ENCODE results near the gene IGFLR1. TPM values are rescaled to one million over a fixed set of nuclear protein-coding genes. Genes with fewer than 3 reads are reported as not detected.
"Not testable (repeated sequence)": the region's sequence is repeated elsewhere in the genome, so short reads cannot be mapped to it uniquely, and the experiment has no call there.

IGFLR1 gene
- polyA plus RNA-seq, 1 of the 3 experiments (the other 2 are of a cell fraction) = 5.6 TPM

DNA sequence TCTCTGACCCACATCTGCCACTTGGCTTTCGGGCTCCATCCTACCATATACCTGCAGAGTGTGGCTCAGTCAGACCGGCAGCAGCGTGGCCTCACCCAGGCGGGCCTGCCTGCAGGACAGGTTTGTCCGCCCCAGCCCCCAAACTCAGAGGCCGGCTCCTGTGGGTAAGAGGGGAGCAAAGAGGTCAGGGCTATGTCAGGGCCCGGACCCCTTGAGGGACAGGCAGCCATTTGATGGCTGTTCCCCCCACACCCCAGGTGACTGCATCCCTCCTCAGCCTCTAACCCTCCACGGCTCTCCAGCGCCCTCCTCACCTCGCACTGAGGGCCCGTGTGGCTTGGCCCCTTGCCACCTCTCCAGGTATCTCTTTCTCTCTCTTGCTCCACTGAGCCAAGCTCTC lies 50.2 kb downstream of the IGFLR1 start:
- Histone ChIP-seq H4K20me1 (ENCODE audit: insufficient read depth) (no peaks in the 10 kb centered on the region), H3K4me2 (no peak overlapping the region), H3K9me2 (no peaks in the 10 kb centered on the region), H3K27me3 (ENCODE audit: insufficient read depth) (peaks cover 4% of the 10 kb centered on the region; the same call in 1 of the 2 replicates), H2AFZ (ENCODE audit: low read depth) (no peak overlapping the region), H3K4me1 (ENCODE audit: control insufficient read depth in 1 of 2, insufficient read depth in 2 of 2, low read depth in 1 of 2, low read length in 1 of 2) (no peaks in the 10 kb centered on the region), H3K36me3 (replicated peaks in 1 of 2; ENCODE audit: control insufficient read depth in 1 of 2, insufficient read depth in 2 of 2, low read length in 1 of 2) (no peaks in the 10 kb centered on the region), H3K27ac (ENCODE audit: low read depth in 2 of 2, low read length in 1 of 2) (no peak overlapping the region), H3K9ac (no peak overlapping the region), H3F3A (replicated peaks; ENCODE audit: insufficient read depth) (peaks cover 11% of the 10 kb centered on the region), H3K9me3 (no peaks in the 10 kb centered on the region), H3K4me3 (ENCODE audit: low read depth in 2 of 2, low read length in 1 of 2) (no peak overlapping the region), H3K79me2 (ENCODE audit: insufficient read depth) (no peaks in the 10 kb centered on the region)
- WGBS (ENCODE audit: low lambda C conversion rate) = 81% methylated on average over 10 of the region's 11 CpGs
- DNase-seq = no peak
- CTCF ChIA-PET = interaction anchor here (0.7 to 4.1 kb wide), 8 partner anchors 11 to 164 kb away, joined by 3 to 33 read pairs (median 6); partner anchors contain the start of genes KIRREL2, PSENEN, U2AF1L4 and ZBTB32
- POLR2A ChIA-PET = no interaction called here
- no peak for TF ChIP-seq POLR2AphosphoS5 (IDR thresholded peaks at IDR 0.05; ENCODE audit: low read depth, low read length)
- TF ChIP-seq RCOR1 (IDR thresholded peaks at IDR 0.05; ENCODE audit: low read length) = no peak
- TF ChIP-seq ZBTB33 (IDR thresholded peaks at IDR 0.05; ENCODE audit: borderline replicate concordance, low read depth) = no peak
- no peak for TF ChIP-seq RXRA (IDR thresholded peaks at IDR 0.05; ENCODE audit: borderline replicate concordance, low read depth)
- no peak for TF ChIP-seq EP300 (IDR thresholded peaks at IDR 0.05; ENCODE audit: borderline replicate concordance in 1 of 2, low read depth in 1 of 2, low read length in 1 of 2)
- TF ChIP-seq CHD2 (IDR thresholded peaks at IDR 0.05; ENCODE audit: low read length, partially characterized antibody) = no peak
- no peak for TF ChIP-seq FOXJ3 (CRISPR knock-in tag; IDR thresholded peaks at IDR 0.05)
- no peak for TF ChIP-seq JUND (IDR thresholded peaks at IDR 0.05)
- TF ChIP-seq, protein P1, sequence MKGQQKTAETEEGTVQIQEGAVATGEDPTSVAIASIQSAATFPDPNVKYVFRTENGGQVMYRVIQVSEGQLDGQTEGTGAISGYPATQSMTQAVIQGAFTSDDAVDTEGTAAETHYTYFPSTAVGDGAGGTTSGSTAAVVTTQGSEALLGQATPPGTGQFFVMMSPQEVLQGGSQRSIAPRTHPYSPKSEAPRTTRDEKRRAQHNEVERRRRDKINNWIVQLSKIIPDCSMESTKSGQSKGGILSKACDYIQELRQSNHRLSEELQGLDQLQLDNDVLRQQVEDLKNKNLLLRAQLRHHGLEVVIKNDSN (IDR thresholded peaks at IDR 0.05; ENCODE audit: borderline replicate concordance, low read depth) = no peak
- TF ChIP-seq, protein P2, sequence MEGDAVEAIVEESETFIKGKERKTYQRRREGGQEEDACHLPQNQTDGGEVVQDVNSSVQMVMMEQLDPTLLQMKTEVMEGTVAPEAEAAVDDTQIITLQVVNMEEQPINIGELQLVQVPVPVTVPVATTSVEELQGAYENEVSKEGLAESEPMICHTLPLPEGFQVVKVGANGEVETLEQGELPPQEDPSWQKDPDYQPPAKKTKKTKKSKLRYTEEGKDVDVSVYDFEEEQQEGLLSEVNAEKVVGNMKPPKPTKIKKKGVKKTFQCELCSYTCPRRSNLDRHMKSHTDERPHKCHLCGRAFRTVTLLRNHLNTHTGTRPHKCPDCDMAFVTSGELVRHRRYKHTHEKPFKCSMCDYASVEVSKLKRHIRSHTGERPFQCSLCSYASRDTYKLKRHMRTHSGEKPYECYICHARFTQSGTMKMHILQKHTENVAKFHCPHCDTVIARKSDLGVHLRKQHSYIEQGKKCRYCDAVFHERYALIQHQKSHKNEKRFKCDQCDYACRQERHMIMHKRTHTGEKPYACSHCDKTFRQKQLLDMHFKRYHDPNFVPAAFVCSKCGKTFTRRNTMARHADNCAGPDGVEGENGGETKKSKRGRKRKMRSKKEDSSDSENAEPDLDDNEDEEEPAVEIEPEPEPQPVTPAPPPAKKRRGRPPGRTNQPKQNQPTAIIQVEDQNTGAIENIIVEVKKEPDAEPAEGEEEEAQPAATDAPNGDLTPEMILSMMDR (IDR thresholded peaks at IDR 0.05) = no peak
- no peak for TF ChIP-seq MXI1 (IDR thresholded peaks at IDR 0.05; ENCODE audit: low read depth, low read length)
- no peak for TF ChIP-seq ELF1 (IDR thresholded peaks at IDR 0.05)
- TF ChIP-seq REST (IDR thresholded peaks at IDR 0.05; ENCODE audit: low read depth, low read length) = no peak
- TF ChIP-seq, protein P3, sequence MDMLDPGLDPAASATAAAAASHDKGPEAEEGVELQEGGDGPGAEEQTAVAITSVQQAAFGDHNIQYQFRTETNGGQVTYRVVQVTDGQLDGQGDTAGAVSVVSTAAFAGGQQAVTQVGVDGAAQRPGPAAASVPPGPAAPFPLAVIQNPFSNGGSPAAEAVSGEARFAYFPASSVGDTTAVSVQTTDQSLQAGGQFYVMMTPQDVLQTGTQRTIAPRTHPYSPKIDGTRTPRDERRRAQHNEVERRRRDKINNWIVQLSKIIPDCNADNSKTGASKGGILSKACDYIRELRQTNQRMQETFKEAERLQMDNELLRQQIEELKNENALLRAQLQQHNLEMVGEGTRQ (IDR thresholded peaks at IDR 0.05; ENCODE audit: borderline replicate concordance, low read depth, low read length) = no peak
- TF ChIP-seq MAX (IDR thresholded peaks at IDR 0.05; ENCODE audit: low read depth) = no peak
- no peak for TF ChIP-seq FOXM1 (IDR thresholded peaks at IDR 0.05; ENCODE audit: low read depth)

DNA sequence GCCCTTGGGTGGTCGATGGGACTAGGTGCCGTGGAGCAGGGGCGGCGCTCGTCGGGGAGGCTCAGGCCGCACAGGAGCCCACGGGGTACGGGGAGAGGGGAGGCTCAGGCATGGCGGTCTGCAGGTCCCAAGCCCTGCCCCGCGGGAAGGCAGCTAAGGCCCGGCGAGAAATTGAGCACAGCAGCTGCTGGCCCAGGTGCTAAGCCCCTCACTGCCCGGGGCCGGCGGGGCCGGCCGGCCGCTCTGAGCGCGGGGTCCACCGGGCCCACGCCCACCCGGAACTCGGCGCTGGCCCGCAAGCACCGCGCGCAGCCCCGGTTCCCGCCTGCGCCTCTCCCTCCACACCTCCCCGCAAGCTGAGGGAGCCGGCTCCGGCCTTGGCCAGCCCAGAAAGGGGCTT lies 51.1 kb downstream of the IGFLR1 start:
- H3K9ac ChIP-seq; H3K9me2 ChIP-seq; DNase-seq; H3K27me3 ChIP-seq (ENCODE audit: insufficient read depth); H3K9me3 ChIP-seq; POLR2A ChIA-PET; H2AFZ ChIP-seq (ENCODE audit: low read depth); H3K27ac ChIP-seq (ENCODE audit: low read depth in 2 of 2, low read length in 1 of 2); H3K4me1 ChIP-seq (ENCODE audit: control insufficient read depth in 1 of 2, insufficient read depth in 2 of 2, low read depth in 1 of 2, low read length in 1 of 2); H3K79me2 ChIP-seq (ENCODE audit: insufficient read depth); H3K4me3 ChIP-seq (ENCODE audit: low read depth in 2 of 2, low read length in 1 of 2); H3K36me3 ChIP-seq (replicated peaks in 1 of 2; ENCODE audit: control insufficient read depth in 1 of 2, insufficient read depth in 2 of 2, low read length in 1 of 2); H3K4me2 ChIP-seq; H4K20me1 ChIP-seq (ENCODE audit: insufficient read depth): not testable (repeated sequence)
- CTCF ChIA-PET = interaction anchor here (4.1 kb wide), 1 partner anchor 12 kb away, joined by 33 read pairs; the partner anchor contains the start of gene ZBTB32
- WGBS (ENCODE audit: low lambda C conversion rate) = 91% methylated on average over 28 of the region's 37 CpGs
- H3F3A ChIP-seq (replicated peaks; ENCODE audit: insufficient read depth) = peaks cover 11% of the 10 kb centered on the region
